HEK293 (cell line): ENCODE data around the gene LRP8.

Experiments
- ATF2 ChIP-seq: fragments of 450-650 bp; formaldehyde crosslinking; IDR thresholded peaks from 2 replicates; pipeline ENCODE4 v1.5.1; 2016; ENCODE audit warnings: missing biosample characterization, missing genetic modification characterization, low read depth
- CTCF ChIP-seq: fragments of 450-650 bp; formaldehyde crosslinking; IDR thresholded peaks from 2 replicates; pipeline ENCODE4 v1.5.1; 2016; ENCODE audit warnings: missing biosample characterization, missing genetic modification characterization
- REST ChIP-seq: fragments of 450-650 bp; formaldehyde crosslinking; IDR thresholded peaks from 2 replicates; pipeline ENCODE4 v1.5.1; 2016; ENCODE audit warnings: missing biosample characterization, missing genetic modification characterization
- ZNF776 ChIP-seq: fragments of 450-650 bp; formaldehyde crosslinking; IDR thresholded peaks from 2 replicates; pipeline ENCODE4 v1.5.0; 2017; ENCODE audit warnings: missing biosample characterization, missing genetic modification characterization, borderline replicate concordance

DNA sequence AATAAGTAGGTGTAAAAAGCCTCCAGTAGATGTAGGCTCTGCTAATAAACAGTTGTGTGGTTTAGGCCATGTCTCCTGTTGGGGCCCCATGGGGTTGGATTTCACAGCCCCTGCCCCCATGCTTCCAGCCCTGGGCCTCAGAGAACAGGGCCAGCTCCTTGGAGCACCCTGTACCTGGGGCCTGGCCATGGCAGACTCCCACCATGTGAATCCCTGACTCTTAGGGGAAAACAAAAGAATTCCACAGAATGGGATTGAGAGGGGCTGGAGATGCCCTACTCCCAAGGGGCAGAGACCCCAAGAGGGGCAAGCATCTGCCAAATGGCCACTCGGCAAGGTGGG, 11.5 kb downstream of the LRP8 start:
- TF ChIP-seq CTCF (tag by site-specific recombination) (no peak), REST (no peak), ATF2 (no peak), ZNF776 (tag by site-specific recombination) (no peak)
